WERI-Rb-1 (cell line): Measurements from ENCODE around the gene RANBP17.
A peak's percentile ranks its signal among the peaks of the same experiment; 100 is the strongest.
"Not testable (repeated sequence)": the region's sequence is repeated elsewhere in the genome, so short reads cannot be mapped to it uniquely, and the experiment has no call there.

Source experiments
- DNase-seq: peaks from one replicate; pipeline ENCODE4 v3.0.0-alpha.2; 2020
- H3K27ac ChIP-seq: fragments of 250-450 bp; sonication (Bioruptor Pico); 2 replicates; pipeline ENCODE4 v1.5.1; 2020; ENCODE audit warnings: mild to moderate bottlenecking, moderate library complexity
- H3K27me3 ChIP-seq: fragments of 250-450 bp; sonication (Bioruptor Pico); 2 replicates; pipeline ENCODE4 v1.5.1; 2021; ENCODE audit warnings: mild to moderate bottlenecking, low read depth, moderate library complexity; ENCODE audit not compliant: insufficient read depth, severe bottlenecking
- H3K36me3 ChIP-seq: fragments of 250-450 bp; sonication (Bioruptor Pico); 2 replicates; pipeline ENCODE4 v1.5.1; 2020; ENCODE audit warnings: mild to moderate bottlenecking, moderate library complexity
- H3K4me3 ChIP-seq: 2 replicates; pipeline ENCODE4 v1.5.1; 2011; ENCODE audit warnings: low read depth, mild to moderate bottlenecking, control low read depth, low read length
- H3K9me3 ChIP-seq: fragments of 250-450 bp; sonication (Bioruptor Pico); 2 replicates; pipeline ENCODE4 v1.5.1; 2021; ENCODE audit warnings: mild to moderate bottlenecking, moderate library complexity; ENCODE audit not compliant: severe bottlenecking
- CTCF ChIP-seq: IDR thresholded peaks from 2 replicates; pipeline ENCODE4 v1.5.1; 2011; ENCODE audit warnings: low read depth, mild to moderate bottlenecking, control low read depth, inconsistent platforms, low read length

The RANBP17 gene

GRCh38 chr5:170945275-170945674, 83.5 kb downstream of the RANBP17 start:
- Histone ChIP-seq H3K4me3 (no peak overlapping the region), H3K27me3 (no peaks in the 10 kb centered on the region), H3K27ac (no peak overlapping the region), H3K36me3 (no peaks in the 10 kb centered on the region), H3K9me3 (no peaks in the 10 kb centered on the region)
- TF ChIP-seq CTCF = no peak
- DNase-seq = no peak

GRCh38 chr5:170960567-170960966, 98.7 kb downstream of the RANBP17 start:
- DNase-seq = no peak
- no peaks in the 10 kb centered on the region for H3K27me3 ChIP-seq
- H3K36me3 ChIP-seq = no peaks in the 10 kb centered on the region
- no peaks in the 10 kb centered on the region for H3K9me3 ChIP-seq
- H3K27ac ChIP-seq = no peak overlapping the region
- no peak for TF ChIP-seq CTCF
- H3K4me3 ChIP-seq = no peak overlapping the region

- Histone ChIP-seq H3K4me3 (no peak overlapping the region), H3K36me3 (no peaks in the 10 kb centered on the region), H3K27ac (no peak overlapping the region), H3K9me3 (no peaks in the 10 kb centered on the region), H3K27me3 (no peaks in the 10 kb centered on the region)
- no peak for TF ChIP-seq CTCF
- DNase-seq = peak; percentile 49
These were observed 101.7 kb downstream of the RANBP17 start for GRCh38 chr5:170963521-170963920.

GRCh38 chr5:170974461-170974860, 112.6 kb downstream of the RANBP17 start:
- no peak for TF ChIP-seq CTCF
- Histone ChIP-seq H3K27me3 (no peaks in the 10 kb centered on the region), H3K4me3 (no peak overlapping the region), H3K36me3 (no peaks in the 10 kb centered on the region), H3K27ac (no peak overlapping the region), H3K9me3 (no peaks in the 10 kb centered on the region)
- DNase-seq = no peak

GRCh38 chr5:170980261-170980660, 118.4 kb downstream of the RANBP17 start:
- H3K27ac ChIP-seq, H3K36me3 ChIP-seq, DNase-seq, H3K4me3 ChIP-seq, H3K27me3 ChIP-seq: not testable (repeated sequence)
- H3K9me3 ChIP-seq = peaks cover 11% of the 10 kb centered on the region

- DNase-seq = no peak
- H3K27me3 ChIP-seq = no peaks in the 10 kb centered on the region
- H3K27ac ChIP-seq = no peak overlapping the region
- no peak overlapping the region for H3K4me3 ChIP-seq
- peaks cover 5% of the 10 kb centered on the region for H3K9me3 ChIP-seq
- no peak for TF ChIP-seq CTCF
- no peaks in the 10 kb centered on the region for H3K36me3 ChIP-seq
These were observed 123.7 kb downstream of the RANBP17 start for GRCh38 chr5:170985486-170985885.
